Measurements from ENCODE around the gene ASB16.
"Not testable (repeated sequence)": the region's sequence is repeated elsewhere in the genome, so short reads cannot be mapped to it uniquely, and the experiment has no call there.

The ASB16 gene

GRCh38 chr17:44146375-44147346 lies 23.8 kb upstream of the ASB16 start:
- no peak for DNase-seq (ENCODE audit: extremely low read depth in 1 of 2, low read depth in 1 of 2)

GRCh38 chr17:44147812-44148211 lies 22.7 kb upstream of the ASB16 start:
- no peak for DNase-seq (ENCODE audit: extremely low read depth in 1 of 2, low read depth in 1 of 2)

GRCh38 chr17:44149066-44149465 lies 21.4 kb upstream of the ASB16 start:
- DNase-seq (ENCODE audit: extremely low read depth in 1 of 2, low read depth in 1 of 2) = not testable (repeated sequence)

GRCh38 chr17:44149750-44150329 lies 20.7 kb upstream of the ASB16 start:
- no peak for DNase-seq (ENCODE audit: extremely low read depth in 1 of 2, low read depth in 1 of 2)

- DNase-seq (ENCODE audit: extremely low read depth in 1 of 2, low read depth in 1 of 2) = no peak
These were observed 17.6 kb upstream of the ASB16 start for GRCh38 chr17:44152875-44153274.

- no peak for DNase-seq (ENCODE audit: extremely low read depth in 1 of 2, low read depth in 1 of 2)
These were observed 15.0 kb upstream of the ASB16 start for GRCh38 chr17:44155488-44155887.

- peak in 1 of 2 donors; percentile 20 for DNase-seq (ENCODE audit: extremely low read depth in 1 of 2, low read depth in 1 of 2)
These were observed 10.8 kb upstream of the ASB16 start for GRCh38 chr17:44159519-44160210.

- DNase-seq (ENCODE audit: extremely low read depth in 1 of 2, low read depth in 1 of 2) = no peak
These were observed 6.0 kb upstream of the ASB16 start for GRCh38 chr17:44164476-44164875.

GRCh38 chr17:44167181-44167861 lies 3.2 kb upstream of the ASB16 start:
- no peak for DNase-seq (ENCODE audit: extremely low read depth in 1 of 2, low read depth in 1 of 2)

- DNase-seq (ENCODE audit: extremely low read depth in 1 of 2, low read depth in 1 of 2) = no peak
These were observed 387 bp upstream of the ASB16 start for GRCh38 chr17:44170135-44170498.

GRCh38 chr17:44171931-44172455 lies 1.5 kb downstream of the ASB16 start:
- no peak for DNase-seq (ENCODE audit: extremely low read depth in 1 of 2, low read depth in 1 of 2)

- no peak for DNase-seq (ENCODE audit: extremely low read depth in 1 of 2, low read depth in 1 of 2)
These were observed 3.9 kb downstream of the ASB16 start for GRCh38 chr17:44174427-44174826.

- no peak for DNase-seq (ENCODE audit: extremely low read depth in 1 of 2, low read depth in 1 of 2)
These were observed 5.8 kb downstream of the ASB16 start for GRCh38 chr17:44176257-44176656.

- no peak for DNase-seq (ENCODE audit: extremely low read depth in 1 of 2, low read depth in 1 of 2)
These were observed 6.4 kb downstream of the ASB16 start for GRCh38 chr17:44176671-44177501.

GRCh38 chr17:44177640-44178039 lies 7.1 kb downstream of the ASB16 start:
- no peak for DNase-seq (ENCODE audit: extremely low read depth in 1 of 2, low read depth in 1 of 2)

- no peak for DNase-seq (ENCODE audit: extremely low read depth in 1 of 2, low read depth in 1 of 2)
These were observed 7.6 kb downstream of the ASB16 start for GRCh38 chr17:44178133-44178532.

- no peak for DNase-seq (ENCODE audit: extremely low read depth in 1 of 2, low read depth in 1 of 2)
These were observed 12.5 kb downstream of the ASB16 start for GRCh38 chr17:44183024-44183423.

- DNase-seq (ENCODE audit: extremely low read depth in 1 of 2, low read depth in 1 of 2) = no peak
These were observed 13.8 kb downstream of the ASB16 start for GRCh38 chr17:44184212-44184810.

GRCh38 chr17:44186307-44187130 lies 16.0 kb downstream of the ASB16 start, which contains the start of gene TMUB2:
TMUB2 (plus strand) TSS chr17:44186972; CDS start chr17:44187709, 737 bp downstream.
- peak; percentile 97 to 99 for DNase-seq (ENCODE audit: extremely low read depth in 1 of 2, low read depth in 1 of 2)
